Measurements from ENCODE around the gene PLXNA4.

The PLXNA4 gene

GRCh38 chr7:132249256-132249971 lies 326.9 kb downstream of the PLXNA4 start:
- no peaks in the 10 kb centered on the region for H3K9me3 ChIP-seq (ENCODE audit: insufficient read depth, low read length)
- H3F3A ChIP-seq (ENCODE audit: insufficient read depth): no peaks in the 10 kb centered on the region
- no peaks in the 10 kb centered on the region for H3K36me3 ChIP-seq (ENCODE audit: low read length)
- H4K20me1 ChIP-seq (ENCODE audit: low read depth, low read length): no peaks in the 10 kb centered on the region
- H3K79me2 ChIP-seq (ENCODE audit: insufficient read depth, low read length): no peaks in the 10 kb centered on the region
- no peak overlapping the region for H3K27ac ChIP-seq (ENCODE audit: low read depth, low read length)
- no peak for TF ChIP-seq EZH2phosphoT487 (conservative IDR thresholded peaks at IDR 0.05; ENCODE audit: low read length)
- H3K9me2 ChIP-seq (replicated peaks; ENCODE audit: insufficient read depth, low read length): no peaks in the 10 kb centered on the region
- H3K4me3 ChIP-seq (ENCODE audit: insufficient read depth, low read length, poor library complexity, severe bottlenecking): no peak overlapping the region
- no peak overlapping the region for H2AFZ ChIP-seq (ENCODE audit: low read depth, low read length, severe bottlenecking)
- H3K4me2 ChIP-seq (ENCODE audit: low read depth, low read length, poor library complexity, severe bottlenecking): no peak overlapping the region
- H3K9ac ChIP-seq (ENCODE audit: low read length): no peak overlapping the region
- no peaks in the 10 kb centered on the region for H3K27me3 ChIP-seq (ENCODE audit: low read length)

DNA sequence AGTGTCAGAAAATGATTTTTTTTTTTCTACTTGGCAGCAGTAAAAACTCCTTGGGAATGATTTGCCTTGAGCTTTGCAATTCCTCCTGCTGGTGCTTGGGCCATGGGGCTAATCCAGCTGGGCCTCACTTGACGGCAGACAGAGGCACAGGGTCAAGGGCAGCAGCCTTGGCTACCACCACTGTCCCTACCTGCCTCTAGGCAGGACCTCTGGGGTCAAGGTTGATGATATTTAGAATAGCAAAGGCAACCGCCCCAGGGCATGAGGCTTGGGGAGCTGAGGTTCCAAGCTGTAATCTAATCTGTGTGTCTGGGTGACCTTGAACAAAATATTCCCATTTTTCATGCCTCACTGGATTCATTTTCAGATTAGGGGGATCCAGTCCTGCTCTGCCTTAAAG lies 327.4 kb downstream of the PLXNA4 start:
- no peak overlapping the region for H3K4me2 ChIP-seq (ENCODE audit: low read depth, low read length, poor library complexity, severe bottlenecking)
- no peak overlapping the region for H3K4me3 ChIP-seq (ENCODE audit: insufficient read depth, low read length, poor library complexity, severe bottlenecking)
- no peaks in the 10 kb centered on the region for H3K27me3 ChIP-seq (ENCODE audit: low read length)
- no peak overlapping the region for H2AFZ ChIP-seq (ENCODE audit: low read depth, low read length, severe bottlenecking)
- H4K20me1 ChIP-seq (ENCODE audit: low read depth, low read length): no peaks in the 10 kb centered on the region
- no peaks in the 10 kb centered on the region for H3K9me2 ChIP-seq (replicated peaks; ENCODE audit: insufficient read depth, low read length)
- H3K79me2 ChIP-seq (ENCODE audit: insufficient read depth, low read length): no peaks in the 10 kb centered on the region
- no peaks in the 10 kb centered on the region for H3F3A ChIP-seq (ENCODE audit: insufficient read depth)
- H3K9me3 ChIP-seq (ENCODE audit: insufficient read depth, low read length): no peaks in the 10 kb centered on the region
- H3K36me3 ChIP-seq (ENCODE audit: low read length): no peaks in the 10 kb centered on the region
- TF ChIP-seq, protein P1, sequence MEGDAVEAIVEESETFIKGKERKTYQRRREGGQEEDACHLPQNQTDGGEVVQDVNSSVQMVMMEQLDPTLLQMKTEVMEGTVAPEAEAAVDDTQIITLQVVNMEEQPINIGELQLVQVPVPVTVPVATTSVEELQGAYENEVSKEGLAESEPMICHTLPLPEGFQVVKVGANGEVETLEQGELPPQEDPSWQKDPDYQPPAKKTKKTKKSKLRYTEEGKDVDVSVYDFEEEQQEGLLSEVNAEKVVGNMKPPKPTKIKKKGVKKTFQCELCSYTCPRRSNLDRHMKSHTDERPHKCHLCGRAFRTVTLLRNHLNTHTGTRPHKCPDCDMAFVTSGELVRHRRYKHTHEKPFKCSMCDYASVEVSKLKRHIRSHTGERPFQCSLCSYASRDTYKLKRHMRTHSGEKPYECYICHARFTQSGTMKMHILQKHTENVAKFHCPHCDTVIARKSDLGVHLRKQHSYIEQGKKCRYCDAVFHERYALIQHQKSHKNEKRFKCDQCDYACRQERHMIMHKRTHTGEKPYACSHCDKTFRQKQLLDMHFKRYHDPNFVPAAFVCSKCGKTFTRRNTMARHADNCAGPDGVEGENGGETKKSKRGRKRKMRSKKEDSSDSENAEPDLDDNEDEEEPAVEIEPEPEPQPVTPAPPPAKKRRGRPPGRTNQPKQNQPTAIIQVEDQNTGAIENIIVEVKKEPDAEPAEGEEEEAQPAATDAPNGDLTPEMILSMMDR (IDR thresholded peaks at IDR 0.05; ENCODE audit: insufficient read depth, low read length, poor library complexity, severe bottlenecking): no peak
- TF ChIP-seq EZH2phosphoT487 (conservative IDR thresholded peaks at IDR 0.05; ENCODE audit: low read length): no peak
- no peak overlapping the region for H3K9ac ChIP-seq (ENCODE audit: low read length)
- H3K27ac ChIP-seq (ENCODE audit: low read depth, low read length): no peak overlapping the region

- TF ChIP-seq EZH2phosphoT487 (conservative IDR thresholded peaks at IDR 0.05; ENCODE audit: low read length): no peak
- TF ChIP-seq, protein P1 (IDR thresholded peaks at IDR 0.05; ENCODE audit: insufficient read depth, low read length, poor library complexity, severe bottlenecking): no peak
- Histone ChIP-seq H3K4me3 (ENCODE audit: insufficient read depth, low read length, poor library complexity, severe bottlenecking) (no peak overlapping the region), H2AFZ (ENCODE audit: low read depth, low read length, severe bottlenecking) (no peak overlapping the region), H3K9ac (ENCODE audit: low read length) (no peak overlapping the region), H3K27me3 (ENCODE audit: low read length) (no peaks in the 10 kb centered on the region), H3K9me2 (replicated peaks; ENCODE audit: insufficient read depth, low read length) (no peaks in the 10 kb centered on the region), H3K36me3 (ENCODE audit: low read length) (no peaks in the 10 kb centered on the region), H3F3A (ENCODE audit: insufficient read depth) (no peaks in the 10 kb centered on the region), H3K9me3 (ENCODE audit: insufficient read depth, low read length) (no peaks in the 10 kb centered on the region), H4K20me1 (ENCODE audit: low read depth, low read length) (no peaks in the 10 kb centered on the region), H3K79me2 (ENCODE audit: insufficient read depth, low read length) (no peaks in the 10 kb centered on the region), H3K4me2 (ENCODE audit: low read depth, low read length, poor library complexity, severe bottlenecking) (no peak overlapping the region), H3K27ac (ENCODE audit: low read depth, low read length) (no peak overlapping the region)
Observed at GRCh38 chr7:132247995-132248618, 328.2 kb downstream of the PLXNA4 start.

- Histone ChIP-seq H3K27me3 (ENCODE audit: low read length) (no peaks in the 10 kb centered on the region), H3K9me3 (ENCODE audit: insufficient read depth, low read length) (no peaks in the 10 kb centered on the region), H3K4me3 (ENCODE audit: insufficient read depth, low read length, poor library complexity, severe bottlenecking) (no peak overlapping the region), H3F3A (ENCODE audit: insufficient read depth) (no peaks in the 10 kb centered on the region), H3K27ac (ENCODE audit: low read depth, low read length) (no peak overlapping the region), H3K9me2 (replicated peaks; ENCODE audit: insufficient read depth, low read length) (no peaks in the 10 kb centered on the region), H3K9ac (ENCODE audit: low read length) (no peak overlapping the region), H4K20me1 (ENCODE audit: low read depth, low read length) (no peaks in the 10 kb centered on the region), H2AFZ (ENCODE audit: low read depth, low read length, severe bottlenecking) (no peak overlapping the region), H3K36me3 (ENCODE audit: low read length) (no peaks in the 10 kb centered on the region), H3K4me2 (ENCODE audit: low read depth, low read length, poor library complexity, severe bottlenecking) (no peak overlapping the region), H3K79me2 (ENCODE audit: insufficient read depth, low read length) (no peaks in the 10 kb centered on the region)
- TF ChIP-seq, protein P1 (IDR thresholded peaks at IDR 0.05; ENCODE audit: insufficient read depth, low read length, poor library complexity, severe bottlenecking): no peak
- no peak for TF ChIP-seq EZH2phosphoT487 (conservative IDR thresholded peaks at IDR 0.05; ENCODE audit: low read length)
Observed at GRCh38 chr7:132246591-132246990, 329.7 kb downstream of the PLXNA4 start.
